HEK293 (cell line): ENCODE data around the gene KIF18A.

Source experiments
- CTCF ChIA-PET: fragments of 350-600 bp; formaldehyde crosslinking; extraction: SDS; loops from one replicate; lab custom pipeline; 2021; ENCODE audit warnings: antibody characterized with exemption; lab: Yijun Ruan, JAX
- POLR2A ChIA-PET: fragments of 300-600 bp; formaldehyde crosslinking; extraction: SDS; loops from one replicate; lab custom pipeline; 2020; ENCODE audit warnings: antibody characterized with exemption, inconsistent platforms; lab: Yijun Ruan, JAX
- H3K27ac ChIP-seq: fragments of 200-500 bp; sonication (Bioruptor generic); 2 replicates; pipeline ENCODE4 v1.5.1; 2014; ENCODE audit warnings: low read depth, low read length, control low read depth, inconsistent platforms; ENCODE audit errors: extremely low read depth
- H3K36me3 ChIP-seq, 2 experiments: fragments of 200-500 bp in 1 of 2; sonication (Bioruptor generic) in 1 of 2; 1 replicate in 1 of 2; 2 replicates in 1 of 2; pipeline ENCODE4 v1.5.1; 2014 to 2017; ENCODE audit warnings: inconsistent platforms in 2 of 2, low read length in 2 of 2; ENCODE audit not compliant: control insufficient read depth in 2 of 2, insufficient read depth in 1 of 2
- H3K4me1 ChIP-seq: fragments of 200-500 bp; sonication (Bioruptor generic); 2 replicates; pipeline ENCODE4 v1.5.1; 2014; ENCODE audit warnings: mild to moderate bottlenecking, low read length, inconsistent platforms; ENCODE audit not compliant: control insufficient read depth, insufficient read depth
- H3K4me3 ChIP-seq: 2 replicates; pipeline ENCODE4 v1.5.1; 2011; ENCODE audit warnings: low read depth, mild to moderate bottlenecking, control low read depth, low read length, moderate library complexity
- H3K9me3 ChIP-seq: fragments of 200-500 bp; sonication (Bioruptor generic); 2 replicates; pipeline ENCODE4 v1.5.1; 2014; ENCODE audit warnings: low read depth, low read length, inconsistent platforms; ENCODE audit not compliant: control insufficient read depth, insufficient read depth
- BCL11A ChIP-seq: fragments of 450-650 bp; formaldehyde crosslinking; IDR thresholded peaks from 2 replicates; pipeline ENCODE4 v1.5.1; 2016; ENCODE audit warnings: low read depth, missing biosample characterization, missing genetic modification characterization
- HOXA7 ChIP-seq: sonication (generic); formaldehyde crosslinking; IDR thresholded peaks from 2 replicates; pipeline ENCODE4 v1.8.1; 2022; ENCODE audit warnings: missing genetic modification reagents, borderline replicate concordance
- KLF17 ChIP-seq: fragments of 450-650 bp; formaldehyde crosslinking; IDR thresholded peaks from 2 replicates; pipeline ENCODE4 v1.5.1; 2016; ENCODE audit warnings: missing biosample characterization, missing genetic modification characterization
- KLF7 ChIP-seq: fragments of 450-650 bp; formaldehyde crosslinking; IDR thresholded peaks from 2 replicates; pipeline ENCODE4 v1.5.1; 2016; ENCODE audit warnings: missing biosample characterization, missing genetic modification characterization, borderline replicate concordance
- KLF8 ChIP-seq: fragments of 450-650 bp; formaldehyde crosslinking; IDR thresholded peaks from 2 replicates; pipeline ENCODE4 v1.5.1; 2016; ENCODE audit warnings: missing biosample characterization, missing genetic modification characterization
- PRDM6 ChIP-seq: fragments of 450-650 bp; formaldehyde crosslinking; IDR thresholded peaks from 2 replicates; pipeline ENCODE4 v1.5.1; 2017; ENCODE audit warnings: missing biosample characterization, missing genetic modification characterization
- REST ChIP-seq: fragments of 450-650 bp; formaldehyde crosslinking; IDR thresholded peaks from 2 replicates; pipeline ENCODE4 v1.5.1; 2016; ENCODE audit warnings: missing biosample characterization, missing genetic modification characterization
- SP2 ChIP-seq: fragments of 450-650 bp; formaldehyde crosslinking; IDR thresholded peaks from 2 replicates; pipeline ENCODE4 v1.5.1; 2016; ENCODE audit warnings: missing biosample characterization, missing genetic modification characterization
- YY1 ChIP-seq: fragments of 450-650 bp; formaldehyde crosslinking; IDR thresholded peaks from 2 replicates; pipeline ENCODE4 v1.5.1; 2018; ENCODE audit warnings: missing biosample characterization, missing genetic modification characterization
- ZBTB1 ChIP-seq: fragments of 450-650 bp; formaldehyde crosslinking; IDR thresholded peaks from 2 replicates; pipeline ENCODE4 v1.5.1; 2016; ENCODE audit warnings: missing biosample characterization, missing genetic modification characterization
- ZFP69B ChIP-seq: fragments of 450-650 bp; formaldehyde crosslinking; IDR thresholded peaks from 2 replicates; pipeline ENCODE4 v1.5.1; 2016; ENCODE audit warnings: missing biosample characterization, missing genetic modification characterization
- ZNF112 ChIP-seq: fragments of 450-650 bp; formaldehyde crosslinking; IDR thresholded peaks from 2 replicates; pipeline ENCODE4 v1.5.0; 2017; ENCODE audit warnings: missing biosample characterization, missing genetic modification characterization
- ZNF302 ChIP-seq: fragments of 450-650 bp; formaldehyde crosslinking; IDR thresholded peaks from 2 replicates; pipeline ENCODE4 v1.5.1; 2016; ENCODE audit warnings: missing biosample characterization, missing genetic modification characterization, low read depth
- ZNF324 ChIP-seq: fragments of 450-650 bp; formaldehyde crosslinking; IDR thresholded peaks from 2 replicates; pipeline ENCODE4 v1.5.1; 2016; ENCODE audit warnings: missing biosample characterization, missing genetic modification characterization
- ZNF335 ChIP-seq: fragments of 450-650 bp; formaldehyde crosslinking; conservative IDR thresholded peaks from 2 replicates; pipeline ENCODE4 v1.5.1; 2016; ENCODE audit warnings: missing biosample characterization, missing genetic modification characterization
- ZNF354C ChIP-seq: fragments of 450-650 bp; formaldehyde crosslinking; IDR thresholded peaks from 2 replicates; pipeline ENCODE4 v1.5.1; 2016; ENCODE audit warnings: missing biosample characterization, missing genetic modification characterization, low read depth, borderline replicate concordance
- ZNF530 ChIP-seq: fragments of 450-650 bp; formaldehyde crosslinking; IDR thresholded peaks from 2 replicates; pipeline ENCODE4 v1.5.1; 2016; ENCODE audit warnings: low read depth, missing biosample characterization, missing genetic modification characterization
- ZNF621 ChIP-seq: fragments of 450-650 bp; formaldehyde crosslinking; IDR thresholded peaks from 2 replicates; pipeline ENCODE4 v1.5.1; 2017; ENCODE audit warnings: missing biosample characterization, missing genetic modification characterization
- ZNF785 ChIP-seq: fragments of 450-650 bp; formaldehyde crosslinking; IDR thresholded peaks from 2 replicates; pipeline ENCODE4 v1.5.1; 2016; ENCODE audit warnings: missing biosample characterization, missing genetic modification characterization
- ZSCAN23 ChIP-seq: fragments of 450-650 bp; formaldehyde crosslinking; IDR thresholded peaks from 2 replicates; pipeline ENCODE4 v1.5.1; 2016; ENCODE audit warnings: missing biosample characterization, missing genetic modification characterization

KIF18A gene

GRCh38 chr11:28114731-28115130 lies 6.8 kb upstream of the KIF18A start:
- ChIA-PET CTCF (interaction anchor here (0.6 to 1.6 kb wide), 2 partner anchors 372 to 408 kb away, joined by 3 to 4 read pairs; no protein-coding TSS in a partner anchor), POLR2A (no interaction called here)

GRCh38 chr11:28114116-28114515 lies 6.2 kb upstream of the KIF18A start:
- no peak overlapping the region for H3K27ac ChIP-seq
- no peak overlapping the region for H3K4me3 ChIP-seq
- POLR2A ChIA-PET, result no interaction called here
- H3K36me3 ChIP-seq, result peaks cover 3 to 24% of the 10 kb centered on the region in 2 experiments; a peak in 2 of 3 replicates
- H3K9me3 ChIP-seq, result no peaks in the 10 kb centered on the region
- TF ChIP-seq ZNF530 (tag by site-specific recombination), result no peak
- TF ChIP-seq ZNF324 (tag by site-specific recombination), result no peak
- no peak for TF ChIP-seq REST (tag by site-specific recombination)
- no peak for TF ChIP-seq ZNF354C
- TF ChIP-seq ZBTB1 (tag by site-specific recombination), result no peak
- TF ChIP-seq ZFP69B (tag by site-specific recombination), result no peak
- TF ChIP-seq ZNF335, result no peak
- TF ChIP-seq SP2, result no peak
- no peak for TF ChIP-seq ZNF302 (tag by site-specific recombination)
- no peak for TF ChIP-seq ZNF785 (tag by site-specific recombination)
- TF ChIP-seq BCL11A (tag by site-specific recombination), result no peak
- TF ChIP-seq ZNF112 (tag by site-specific recombination), result no peak
- H3K4me1 ChIP-seq, result 0 out of 2 replicates have a peak, but pooled peaks cover 3% of the 10 kb centered on the region
- CTCF ChIA-PET, result interaction anchor here (0.6 to 1.6 kb wide), 2 partner anchors 372 to 408 kb away, joined by 3 to 4 read pairs; no protein-coding TSS in a partner anchor

More at GRCh38 chr11:28114731-28115130, 6.8 kb upstream of the KIF18A start:
- Histone ChIP-seq H3K27ac (no peak overlapping the region), H3K4me3 (no peak overlapping the region), H3K9me3 (no peaks in the 10 kb centered on the region), H3K4me1 (0 out of 2 replicates have a peak, but pooled peaks cover 3% of the 10 kb centered on the region), H3K36me3 (peaks cover 3 to 24% of the 10 kb centered on the region in 2 experiments; a peak in 2 of 3 replicates)
- no peak for TF ChIP-seq KLF7
- no peak for TF ChIP-seq PRDM6
- TF ChIP-seq KLF8, result no peak
- no peak for TF ChIP-seq ZNF621 (tag by site-specific recombination)
- TF ChIP-seq HOXA7 (CRISPR knock-in tag), result no peak
- TF ChIP-seq KLF17, result no peak
- TF ChIP-seq YY1 (tag by site-specific recombination), result no peak
- TF ChIP-seq ZSCAN23, result no peak
